NOMO-1 treated with dmso at 0.1 percent for 144 hours (cell line): ENCODE results near the gene GASK1B.
A peak's percentile ranks its signal among the peaks of the same experiment; 100 is the strongest.

Experiments used
- DNase-seq: peaks from one replicate; lab custom pipeline; 2025; ENCODE audit not compliant: unreplicated experiment; lab: John Stamatoyannopoulos, UW

GASK1B gene

GRCh38 chr4:158172261-158173258, at the start of gene GASK1B:
Gene GASK1B (minus strand): TSS chr4:158173025. CDS start chr4:158171375, 1,650 bp downstream.
- DNase-seq = peak; percentile 45

- DNase-seq = no peak
Measured at GRCh38 chr4:158219623-158220022, 46.8 kb upstream of the GASK1B start.

- no peak for DNase-seq
Measured at GRCh38 chr4:158217763-158218162, 44.9 kb upstream of the GASK1B start.

- no peak for DNase-seq
Measured at GRCh38 chr4:158214856-158215255, 42.0 kb upstream of the GASK1B start.

GRCh38 chr4:158213466-158213865, 40.6 kb upstream of the GASK1B start:
- DNase-seq = no peak

GRCh38 chr4:158211222-158211621, 38.4 kb upstream of the GASK1B start:
- no peak for DNase-seq

GRCh38 chr4:158209825-158210807, 37.3 kb upstream of the GASK1B start, which contains the start of gene TMEM144:
Gene TMEM144 (plus strand): TSS chr4:158210486. CDS start chr4:158212668, 2,182 bp downstream.
- DNase-seq = peak; percentile 84

GRCh38 chr4:158208963-158209640, 36.3 kb upstream of the GASK1B start:
- DNase-seq = peak; percentile 70

- DNase-seq = no peak
Measured at GRCh38 chr4:158203929-158204328, 31.1 kb upstream of the GASK1B start.

- DNase-seq = peak; percentile 22
Measured at GRCh38 chr4:158203436-158203835, 30.6 kb upstream of the GASK1B start.

GRCh38 chr4:158202481-158202880, 29.7 kb upstream of the GASK1B start:
- no peak for DNase-seq

GRCh38 chr4:158201876-158202275, 29.1 kb upstream of the GASK1B start:
- no peak for DNase-seq

- no peak for DNase-seq
Measured at GRCh38 chr4:158201322-158201721, 28.5 kb upstream of the GASK1B start.

- no peak for DNase-seq
Measured at GRCh38 chr4:158200214-158200613, 27.4 kb upstream of the GASK1B start.

GRCh38 chr4:158197194-158197776, 24.5 kb upstream of the GASK1B start:
- DNase-seq = no peak

- DNase-seq = no peak
Measured at GRCh38 chr4:158195297-158195696, 22.5 kb upstream of the GASK1B start.

- DNase-seq = no peak
Measured at GRCh38 chr4:158193171-158193749, 20.4 kb upstream of the GASK1B start.

- DNase-seq = no peak
Measured at GRCh38 chr4:158192439-158193158, 19.8 kb upstream of the GASK1B start.

- no peak for DNase-seq
Measured at GRCh38 chr4:158190718-158191117, 17.9 kb upstream of the GASK1B start.
